RCC 7860 (cell line): Measurements from ENCODE around the gene TMEM161A.

Experiments
- DNase-seq: peaks from one replicate; pipeline ENCODE4 v3.0.0-alpha.2; 2015; ENCODE audit warnings: low spot score
- FAIRE-seq: peaks from 2 replicates; lab custom pipeline; 2012; peaks lifted over from hg19 to GRCh38; lab: Jason Lieb, UNC

Gene TMEM161A

GRCh38 chr19:19098703-19099632 lies 39.3 kb downstream of the TMEM161A start:
- no peak for DNase-seq
- no peak for FAIRE-seq

DNA sequence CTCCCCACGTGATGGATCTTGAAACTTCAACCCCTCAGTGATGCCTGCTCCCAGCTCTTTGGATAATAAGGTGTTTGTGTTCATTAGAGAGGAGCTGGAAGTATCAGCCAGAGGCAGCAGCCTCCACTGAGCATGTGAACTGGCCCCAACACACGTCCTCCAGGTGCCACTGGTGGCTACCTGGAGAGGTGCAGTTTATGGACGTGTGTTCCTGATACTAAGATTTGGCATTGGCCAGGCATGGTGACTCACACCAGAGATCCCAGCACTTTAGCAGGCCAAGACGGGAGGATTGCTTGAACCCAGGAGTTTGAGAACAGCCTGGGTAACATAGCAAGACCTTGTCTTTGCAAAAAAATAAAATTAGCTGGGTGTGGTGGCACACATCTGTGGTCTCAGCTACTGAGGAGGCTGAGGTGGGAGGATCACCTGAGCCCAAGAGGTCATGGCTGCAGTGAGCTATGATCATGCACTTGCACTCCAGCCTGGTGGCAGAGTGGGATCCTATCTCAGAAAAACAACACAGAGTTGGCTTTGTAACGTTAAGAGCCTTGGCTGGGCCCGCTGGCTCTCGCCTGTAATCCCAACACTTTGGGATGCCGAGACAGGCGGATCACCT lies 40.1 kb downstream of the TMEM161A start:
- no peak for DNase-seq
- FAIRE-seq, result no peak

DNA sequence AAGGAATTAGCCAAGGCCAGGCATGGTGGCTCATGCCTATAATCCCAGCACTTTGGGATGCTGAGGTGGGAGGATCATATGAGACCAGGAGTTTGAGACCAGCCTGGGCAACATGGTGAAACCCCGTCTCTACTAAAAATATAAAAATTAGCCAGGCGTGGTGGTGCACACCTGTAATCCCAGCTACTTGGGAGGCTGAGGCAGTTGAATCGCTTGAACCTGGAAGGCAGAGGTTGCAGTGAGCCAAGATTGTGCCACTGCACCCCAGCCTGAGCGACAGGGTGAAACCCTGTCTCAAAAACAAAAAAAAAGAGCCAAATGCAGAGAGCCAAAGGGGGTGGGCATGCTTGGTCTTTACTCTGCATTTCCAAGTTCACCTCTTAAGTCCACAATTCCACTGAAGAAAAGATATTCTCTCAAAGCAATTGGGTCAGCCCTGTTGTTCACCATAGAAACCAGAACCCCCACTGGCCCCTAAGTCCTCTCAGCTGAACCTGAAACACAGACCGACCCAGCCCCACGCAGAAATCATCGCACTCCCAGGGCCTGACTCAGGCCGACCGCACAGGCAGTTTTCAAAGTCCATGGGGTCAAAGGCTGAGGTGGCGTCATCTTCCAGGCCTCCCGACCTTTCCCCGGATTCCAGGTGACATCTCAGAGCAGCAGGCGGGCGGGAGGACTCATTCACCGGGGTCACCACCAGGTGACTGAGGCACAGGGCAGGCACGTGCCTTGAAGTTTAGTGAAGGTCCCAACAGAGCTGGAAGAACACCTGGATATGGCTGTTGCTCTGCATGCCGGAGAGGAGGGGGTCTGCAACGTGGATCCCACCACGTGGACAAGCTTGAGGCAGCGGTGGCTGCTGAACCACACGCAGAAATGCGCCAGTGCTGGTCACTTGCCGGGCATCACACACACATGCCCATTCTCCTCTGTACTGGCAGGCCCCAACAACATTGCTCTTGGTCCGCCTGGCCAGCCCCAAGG lies 41.3 kb downstream of the TMEM161A start:
- DNase-seq, result no peak
- FAIRE-seq, result no peak

DNA sequence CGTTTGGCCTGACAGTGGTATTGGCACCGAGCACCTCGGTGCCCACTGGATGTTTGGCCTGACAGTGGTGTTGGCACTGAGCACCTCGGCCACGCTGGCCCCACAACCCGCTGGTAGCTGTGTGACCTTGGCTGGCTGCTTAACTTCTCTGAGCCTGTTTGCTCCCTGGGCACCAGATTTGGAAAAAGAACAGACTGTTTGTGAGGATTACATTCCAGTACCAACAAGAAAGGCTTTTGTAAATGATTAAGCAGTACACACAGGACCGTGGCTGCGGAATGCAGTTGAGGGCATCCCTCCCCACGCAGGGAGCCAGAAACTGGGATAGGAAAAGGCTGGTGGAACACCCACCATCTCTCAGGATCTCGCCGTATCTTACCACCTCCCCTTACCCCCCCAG lies 42.6 kb downstream of the TMEM161A start:
- FAIRE-seq (no peak), DNase-seq (no peak)

DNA sequence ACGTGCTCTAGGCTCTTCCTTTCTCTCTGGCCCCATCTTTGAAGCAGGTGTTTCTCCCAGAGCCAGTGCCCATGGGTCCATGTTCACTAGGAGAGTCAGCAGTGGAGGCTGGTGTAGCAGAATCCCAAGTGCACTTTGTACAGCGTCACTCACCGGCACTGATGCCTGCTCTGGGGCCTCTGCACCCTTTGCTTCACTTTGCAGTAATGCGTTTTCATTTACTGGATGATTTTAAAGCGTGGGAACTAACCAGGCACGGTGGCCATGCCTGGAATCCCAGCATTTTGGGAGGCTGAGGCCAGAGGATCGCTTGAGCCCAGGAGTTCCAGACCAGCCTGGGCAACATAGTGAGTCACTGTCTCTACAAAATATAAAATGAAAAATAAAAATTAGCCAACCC lies 43.8 kb downstream of the TMEM161A start:
- DNase-seq (no peak), FAIRE-seq (no peak)

- FAIRE-seq (no peak), DNase-seq (no peak)
Measured at GRCh38 chr19:19087676-19088075, 50.6 kb downstream of the TMEM161A start.

- FAIRE-seq (no peak), DNase-seq (no peak)
Measured at GRCh38 chr19:19083413-19084178, 54.7 kb downstream of the TMEM161A start.

DNA sequence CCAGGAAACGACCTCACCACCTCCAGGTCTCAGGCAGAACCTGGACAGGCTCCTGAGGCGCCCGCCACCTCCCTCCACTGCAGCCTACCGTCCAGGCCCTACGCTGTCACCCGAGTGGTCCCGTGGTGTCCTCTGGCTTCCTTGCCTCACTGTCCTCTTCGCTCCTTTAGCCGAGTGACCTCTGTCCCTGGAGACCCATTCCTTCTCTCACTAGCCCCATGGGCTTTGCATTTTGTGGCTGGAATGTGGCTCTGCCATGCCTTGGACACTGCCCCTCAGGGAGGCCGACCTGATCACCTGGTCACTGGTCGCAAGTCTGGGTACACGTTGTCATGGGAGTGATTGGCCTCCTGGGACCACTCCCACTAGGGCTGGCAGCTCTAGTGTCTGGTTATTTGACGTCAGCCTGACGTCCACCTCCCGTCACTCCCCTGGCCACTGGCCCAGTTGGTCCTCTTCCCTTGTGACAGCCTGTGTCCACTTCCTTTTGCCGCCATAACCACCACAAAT lies 56.6 kb downstream of the TMEM161A start:
- FAIRE-seq, result no peak

DNA sequence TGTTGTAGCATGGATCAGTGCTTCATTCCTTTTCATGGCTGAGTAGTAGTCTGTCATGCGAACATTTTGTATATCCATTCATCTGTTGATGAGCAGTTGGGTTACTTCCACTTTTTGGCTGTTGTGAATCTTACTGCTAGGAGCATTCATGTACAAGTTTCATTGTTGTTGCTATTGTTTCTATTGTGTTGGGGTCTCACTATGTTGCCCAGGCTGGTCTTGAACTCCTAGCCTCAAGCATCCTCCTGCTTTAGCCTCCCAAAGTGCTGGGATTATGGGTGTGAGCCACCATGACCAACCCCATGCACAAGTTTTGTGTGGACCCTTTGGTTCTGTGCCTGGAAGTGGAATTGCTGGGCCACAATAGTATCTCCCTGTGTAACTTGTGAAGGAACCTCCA lies 58.7 kb downstream of the TMEM161A start:
- FAIRE-seq (no peak), DNase-seq (no peak)

More for the DNA sequence above, 56.6 kb downstream of the TMEM161A start:
- DNase-seq, result no peak

- DNase-seq, result no peak
- no peak for FAIRE-seq
Measured at GRCh38 chr19:19078801-19079200, 59.5 kb downstream of the TMEM161A start.

DNA sequence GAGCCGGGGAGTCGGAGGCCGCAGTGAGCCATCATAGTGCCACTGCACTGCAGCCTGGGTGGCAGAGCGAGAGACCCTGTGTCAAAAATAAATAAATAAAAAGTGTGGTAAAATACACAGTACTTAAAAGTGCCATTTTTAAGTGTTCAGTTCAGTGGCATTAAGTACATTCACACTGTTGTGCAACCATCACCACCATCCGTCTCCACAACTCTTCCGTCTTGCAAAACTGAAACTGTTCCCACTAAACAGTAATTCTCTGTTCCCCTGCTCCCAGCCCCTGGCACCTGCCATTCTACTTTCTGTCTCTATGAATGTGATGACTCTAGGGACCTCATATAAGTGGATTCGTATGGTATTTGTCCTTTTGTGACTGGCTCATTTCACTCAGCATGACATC lies 61.2 kb downstream of the TMEM161A start:
- DNase-seq (no peak), FAIRE-seq (no peak)

GRCh38 chr19:19076476-19076875 lies 61.8 kb downstream of the TMEM161A start:
- no peak for FAIRE-seq

GRCh38 chr19:19075126-19075525 lies 63.2 kb downstream of the TMEM161A start:
- DNase-seq (no peak), FAIRE-seq (no peak)

More at GRCh38 chr19:19076476-19076875, 61.8 kb downstream of the TMEM161A start:
- DNase-seq, result no peak

- DNase-seq (no peak), FAIRE-seq (no peak)
Measured at GRCh38 chr19:19074196-19074882, 63.9 kb downstream of the TMEM161A start.

DNA sequence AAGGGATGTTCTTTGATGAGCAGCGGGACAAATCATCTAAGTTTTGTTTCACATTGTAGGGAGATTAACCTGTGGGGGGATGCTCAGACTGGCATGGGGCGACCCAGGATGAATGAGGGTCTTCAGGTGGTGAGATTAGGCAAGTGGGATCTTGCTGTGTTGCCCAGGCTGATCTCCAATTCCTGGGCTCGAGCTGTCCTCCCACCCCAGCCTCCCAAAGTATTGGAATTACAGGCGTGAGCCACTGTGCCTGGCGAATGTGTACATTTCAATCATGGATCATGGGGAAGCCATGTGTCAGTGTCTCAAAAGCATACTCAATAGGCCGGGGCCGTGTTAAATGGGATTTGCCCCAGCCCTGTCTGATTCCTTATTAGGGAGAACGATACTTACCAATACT lies 66.4 kb downstream of the TMEM161A start:
- DNase-seq, result no peak
- FAIRE-seq, result no peak
